NB4 (cell line): ENCODE data around the gene SRGAP3.

Source experiments
- CTCF ChIP-seq: IDR thresholded peaks from one replicate; pipeline ENCODE4 v1.5.1; 2012; ENCODE audit warnings: low read depth, low read length
- MAX ChIP-seq: IDR thresholded peaks from 2 replicates; pipeline ENCODE4 v1.6.1; 2011; ENCODE audit warnings: low read depth, low read length
- MYC ChIP-seq: IDR thresholded peaks from 2 replicates; pipeline ENCODE4 v1.6.1; 2011; ENCODE audit warnings: low read depth, low read length
- POLR2A ChIP-seq: IDR thresholded peaks from 2 replicates; pipeline ENCODE4 v1.6.1; 2011; ENCODE audit warnings: mild to moderate bottlenecking; ENCODE audit not compliant: insufficient read length; ENCODE audit errors: extremely low read depth

GRCh38 chr3:9161298-9161697 is 88.1 kb downstream of the SRGAP3 start:
- TF ChIP-seq CTCF (no peak), POLR2A (no peak), MAX (no peak), MYC (no peak)
